KBM-7 (cell line): ENCODE data around the gene CACNG3.
"Not testable (repeated sequence)": the region's sequence is repeated elsewhere in the genome, so short reads cannot be mapped to it uniquely, and the experiment has no call there.

ENCODE experiments used
- DNase-seq: peaks from one replicate; pipeline ENCODE4 v3.0.0-alpha.2; 2015
- in situ Hi-C: fragments of 300-500 bp; cut with MboI; formaldehyde crosslinking; loops from 2 replicates; pipeline ENCODE4 v1.14.3; 2020; ENCODE audit warnings: low sequenced_read_pairs, low pct_unique_long_range_greater_than_20kb, mixed read lengths

CACNG3 gene

GRCh38 chr16:24322106-24322505 lies 66.0 kb downstream of the CACNG3 start:
- in situ Hi-C loops, result no loop called here
- DNase-seq, result no peak

- in situ Hi-C loops, result no loop called here
- no peak for DNase-seq
Measured at GRCh38 chr16:24324421-24324820, 68.3 kb downstream of the CACNG3 start.

- in situ Hi-C loops, result no loop called here
- no peak for DNase-seq
Measured at GRCh38 chr16:24328835-24329452, 72.8 kb downstream of the CACNG3 start.

GRCh38 chr16:24332178-24332577 lies 76.0 kb downstream of the CACNG3 start:
- in situ Hi-C loops, result no loop called here
- DNase-seq, result no peak

- in situ Hi-C loops, result no loop called here
- no peak for DNase-seq
Measured at GRCh38 chr16:24332582-24333090, 76.5 kb downstream of the CACNG3 start.

- in situ Hi-C loops, result no loop called here
- no peak for DNase-seq
Measured at GRCh38 chr16:24336491-24336890, 80.4 kb downstream of the CACNG3 start.

GRCh38 chr16:24337013-24337412 lies 80.9 kb downstream of the CACNG3 start:
- no peak for DNase-seq
- in situ Hi-C loops, result no loop called here

GRCh38 chr16:24343829-24344228 lies 87.7 kb downstream of the CACNG3 start:
- in situ Hi-C loops, DNase-seq: not testable (repeated sequence)

GRCh38 chr16:24344784-24345183 lies 88.6 kb downstream of the CACNG3 start:
- DNase-seq, result no peak
- in situ Hi-C loops, result no loop called here

GRCh38 chr16:24345704-24346103 lies 89.6 kb downstream of the CACNG3 start:
- in situ Hi-C loops, result no loop called here
- no peak for DNase-seq

GRCh38 chr16:24346734-24347133 lies 90.6 kb downstream of the CACNG3 start:
- in situ Hi-C loops, result no loop called here

GRCh38 chr16:24347556-24347955 lies 91.4 kb downstream of the CACNG3 start:
- no peak for DNase-seq
- in situ Hi-C loops, result no loop called here

More at GRCh38 chr16:24346734-24347133, 90.6 kb downstream of the CACNG3 start:
- no peak for DNase-seq

GRCh38 chr16:24348545-24349290 lies 92.6 kb downstream of the CACNG3 start:
- in situ Hi-C loops, result no loop called here
- DNase-seq, result no peak

- DNase-seq, result no peak
- in situ Hi-C loops, result no loop called here
Measured at GRCh38 chr16:24349320-24349719, 93.2 kb downstream of the CACNG3 start.

- in situ Hi-C loops, result loop anchor here (25.0 kb wide), 1 partner anchor 135 kb away; no protein-coding TSS in a partner anchor
- no peak for DNase-seq
Measured at GRCh38 chr16:24352746-24353145, 96.6 kb downstream of the CACNG3 start.

GRCh38 chr16:24353622-24354021 lies 97.5 kb downstream of the CACNG3 start:
- DNase-seq, result no peak
- in situ Hi-C loops, result loop anchor here (25.0 kb wide), 1 partner anchor 134 kb away; no protein-coding TSS in a partner anchor

- DNase-seq, result no peak
- in situ Hi-C loops, result loop anchor here (25.0 kb wide), 1 partner anchor 130 kb away; no protein-coding TSS in a partner anchor
Measured at GRCh38 chr16:24357511-24357910, 101.4 kb downstream of the CACNG3 start.

- no peak for DNase-seq
- in situ Hi-C loops, result loop anchor here (25.0 kb wide), 1 partner anchor 129 kb away; no protein-coding TSS in a partner anchor
Measured at GRCh38 chr16:24358117-24358516, 102.0 kb downstream of the CACNG3 start.

GRCh38 chr16:24359490-24359889 lies 103.4 kb downstream of the CACNG3 start:
- DNase-seq, result no peak
- in situ Hi-C loops, result loop anchor here (25.0 kb wide), 1 partner anchor 128 kb away; no protein-coding TSS in a partner anchor

- DNase-seq, result no peak
- in situ Hi-C loops, result loop anchor here (25.0 kb wide), 1 partner anchor 126 kb away; no protein-coding TSS in a partner anchor
Measured at GRCh38 chr16:24360936-24361335, 104.8 kb downstream of the CACNG3 start.
